Activated naive CD8-positive, alpha-beta T cell treated with anti-CD3 and anti-CD28 coated beads, Interleukin-2, amount 10 ng/mL, durations not matched to agents 7 days and 5 days (primary cell): ENCODE measurements around the gene GBP7. TPM values are rescaled to one million over a fixed set of nuclear protein-coding genes. Genes with fewer than 3 reads are reported as not detected.

Experiments
- ATAC-seq: fragments of 150-1000 bp; cut with Tn5 transposase; one replicate; pipeline ENCODE4 v1.10.0; 2021; ENCODE audit warnings: low read depth, moderate library complexity
- POLR2A ChIA-PET: fragments of 350-600 bp; sonication (Branson Sonifier 250); formaldehyde crosslinking; loops from one replicate; lab custom pipeline; 2021; ENCODE audit warnings: antibody characterized with exemption; lab: Charles Lee
- DNase-seq: peaks from one replicate; pipeline ENCODE4 v3.0.0; 2021
- H3K27ac Mint-ChIP-seq: one replicate; pipeline ENCODE4 v1.8.0; 2022; ENCODE audit warnings: mild to moderate bottlenecking, mixed read lengths
- H3K27me3 Mint-ChIP-seq: one replicate; pipeline ENCODE4 v1.8.0; 2022; ENCODE audit warnings: mild to moderate bottlenecking, moderate library complexity, mixed read lengths
- H3K36me3 Mint-ChIP-seq: one replicate; pipeline ENCODE4 v1.8.0; 2021; ENCODE audit warnings: mild to moderate bottlenecking, mixed read lengths
- H3K4me1 Mint-ChIP-seq: one replicate; pipeline ENCODE4 v1.8.0; 2021; ENCODE audit warnings: mixed read lengths
- H3K4me3 Mint-ChIP-seq: one replicate; pipeline ENCODE4 v1.8.0; 2022; ENCODE audit warnings: mild to moderate bottlenecking, moderate library complexity, mixed read lengths
- H3K9me3 Mint-ChIP-seq: one replicate; pipeline ENCODE4 v1.8.0; 2021; ENCODE audit warnings: mixed read lengths
- total RNA-seq, 2 experiments: library from RNA; stranded (reverse); gene quantifications; one replicate each; pipeline ENCODE4 v1.2.3, GENCODE V29; 2021

Gene GBP7
- total RNA-seq, 2 experiments from 2014 or later = 0.11 to 0.28 TPM

- ATAC-seq (peak; percentile 10), DNase-seq (peak; percentile 42)
- Mint-ChIP-seq H3K27ac (peak overlapping the region; percentile 94), H3K4me3 (peak overlapping the region; percentile 94), H3K9me3 (peaks cover 2% of the 10 kb centered on the region), H3K4me1 (peaks cover 50% of the 10 kb centered on the region), H3K36me3 (peaks cover 49% of the 10 kb centered on the region), H3K27me3 (no peaks in the 10 kb centered on the region)
- POLR2A ChIA-PET = interaction anchor here (0.9 to 4.5 kb wide), 7 partner anchors 60 to 176 kb away, joined by 4 to 78 read pairs (median 7); partner anchors contain the start of genes GBP2, GBP3 and GBP5
These were observed 22.3 kb upstream of the GBP7 start for GRCh38 chr1:89198081-89198480.

GRCh38 chr1:89195476-89195875 lies 19.7 kb upstream of the GBP7 start:
- POLR2A ChIA-PET = interaction anchor here (1.0 kb wide), 1 partner anchor 77 kb away, joined by 3 read pairs; the partner anchor contains the start of gene GBP5
- DNase-seq = no peak
- Mint-ChIP-seq H3K4me1 (peaks cover 46% of the 10 kb centered on the region), H3K27me3 (no peaks in the 10 kb centered on the region), H3K36me3 (peaks cover 44% of the 10 kb centered on the region), H3K4me3 (peak overlapping the region; percentile 61), H3K9me3 (no peaks in the 10 kb centered on the region), H3K27ac (peak overlapping the region; percentile 35)
- ATAC-seq = no peak

GRCh38 chr1:89191314-89191713 lies 15.5 kb upstream of the GBP7 start:
- POLR2A ChIA-PET = no interaction called here
- Mint-ChIP-seq H3K4me1 (peaks cover 39% of the 10 kb centered on the region), H3K27me3 (no peaks in the 10 kb centered on the region), H3K27ac (no peak overlapping the region), H3K36me3 (peaks cover 72% of the 10 kb centered on the region), H3K4me3 (no peak overlapping the region), H3K9me3 (no peaks in the 10 kb centered on the region)
- DNase-seq (no peak), ATAC-seq (no peak)

GRCh38 chr1:89190017-89190416 lies 14.2 kb upstream of the GBP7 start:
- Mint-ChIP-seq H3K27me3 (no peaks in the 10 kb centered on the region), H3K27ac (no peak overlapping the region), H3K4me1 (peaks cover 31% of the 10 kb centered on the region), H3K4me3 (no peak overlapping the region), H3K9me3 (no peaks in the 10 kb centered on the region), H3K36me3 (peaks cover 80% of the 10 kb centered on the region)
- DNase-seq (no peak), ATAC-seq (no peak)
- POLR2A ChIA-PET = no interaction called here

- Mint-ChIP-seq H3K27me3 (no peaks in the 10 kb centered on the region), H3K9me3 (peaks cover 3% of the 10 kb centered on the region), H3K27ac (no peak overlapping the region), H3K4me1 (peaks cover 5% of the 10 kb centered on the region), H3K36me3 (peaks cover 36% of the 10 kb centered on the region), H3K4me3 (no peak overlapping the region)
- ATAC-seq = no peak
- POLR2A ChIA-PET = no interaction called here
- DNase-seq = no peak
These were observed 3.5 kb upstream of the GBP7 start for GRCh38 chr1:89179343-89179742.

GRCh38 chr1:89176971-89177370 lies 1.2 kb upstream of the GBP7 start:
- ATAC-seq (no peak), DNase-seq (no peak)
- Mint-ChIP-seq H3K9me3 (peaks cover 5% of the 10 kb centered on the region), H3K27me3 (no peaks in the 10 kb centered on the region), H3K4me3 (no peak overlapping the region), H3K4me1 (peaks cover 5% of the 10 kb centered on the region), H3K36me3 (peaks cover 21% of the 10 kb centered on the region), H3K27ac (no peak overlapping the region)
- POLR2A ChIA-PET = no interaction called here

GRCh38 chr1:89174491-89174890 lies 1.3 kb downstream of the GBP7 start:
- DNase-seq (no peak), ATAC-seq (no peak)
- no peaks in the 10 kb centered on the region for H3K27me3 Mint-ChIP-seq
- H3K27ac Mint-ChIP-seq = no peak overlapping the region
- no peak overlapping the region for H3K4me3 Mint-ChIP-seq
- peaks cover 10% of the 10 kb centered on the region for H3K36me3 Mint-ChIP-seq
- POLR2A ChIA-PET = no interaction called here
- peaks cover 7% of the 10 kb centered on the region for H3K9me3 Mint-ChIP-seq
- peaks cover 9% of the 10 kb centered on the region for H3K4me1 Mint-ChIP-seq

GRCh38 chr1:89172468-89173143 lies 3.2 kb downstream of the GBP7 start:
- Mint-ChIP-seq H3K4me3 (no peak overlapping the region), H3K27ac (no peak overlapping the region), H3K9me3 (peaks cover 9% of the 10 kb centered on the region), H3K4me1 (peaks cover 9% of the 10 kb centered on the region), H3K27me3 (no peaks in the 10 kb centered on the region), H3K36me3 (peaks cover 10% of the 10 kb centered on the region)
- ATAC-seq = no peak
- POLR2A ChIA-PET = no interaction called here
- DNase-seq = no peak

- Mint-ChIP-seq H3K27me3 (no peaks in the 10 kb centered on the region), H3K27ac (peak overlapping the region; percentile 27), H3K36me3 (peaks cover 10% of the 10 kb centered on the region), H3K9me3 (peaks cover 9% of the 10 kb centered on the region), H3K4me3 (no peak overlapping the region), H3K4me1 (peaks cover 3% of the 10 kb centered on the region)
- POLR2A ChIA-PET = no interaction called here
- DNase-seq (no peak), ATAC-seq (no peak)
These were observed 4.8 kb downstream of the GBP7 start for GRCh38 chr1:89171067-89171438.

GRCh38 chr1:89170170-89171066 lies 5.4 kb downstream of the GBP7 start:
- H3K9me3 Mint-ChIP-seq = peaks cover 9% of the 10 kb centered on the region
- peaks cover 3% of the 10 kb centered on the region for H3K4me1 Mint-ChIP-seq
- H3K27ac Mint-ChIP-seq = peak overlapping the region; percentile 27
- no peak for DNase-seq
- H3K36me3 Mint-ChIP-seq = peaks cover 10% of the 10 kb centered on the region
- POLR2A ChIA-PET = no interaction called here
- H3K4me3 Mint-ChIP-seq = no peak overlapping the region
- no peak for ATAC-seq
- no peaks in the 10 kb centered on the region for H3K27me3 Mint-ChIP-seq

- ATAC-seq (no peak), DNase-seq (no peak)
- peaks cover 3% of the 10 kb centered on the region for H3K4me1 Mint-ChIP-seq
- no peak overlapping the region for H3K4me3 Mint-ChIP-seq
- POLR2A ChIA-PET = interaction anchor here (0.6 kb wide), 1 partner anchor 412 kb away, joined by 4 read pairs; no protein-coding TSS in a partner anchor
- H3K9me3 Mint-ChIP-seq = peaks cover 11% of the 10 kb centered on the region
- no peak overlapping the region for H3K27ac Mint-ChIP-seq
- H3K36me3 Mint-ChIP-seq = peaks cover 10% of the 10 kb centered on the region
- no peaks in the 10 kb centered on the region for H3K27me3 Mint-ChIP-seq
These were observed 6.6 kb downstream of the GBP7 start for GRCh38 chr1:89169166-89169565.

GRCh38 chr1:89167590-89168230 lies 8.1 kb downstream of the GBP7 start:
- Mint-ChIP-seq H3K9me3 (peaks cover 9% of the 10 kb centered on the region), H3K27ac (no peak overlapping the region), H3K4me3 (no peak overlapping the region), H3K4me1 (peaks cover 3% of the 10 kb centered on the region), H3K36me3 (peaks cover 6% of the 10 kb centered on the region), H3K27me3 (no peaks in the 10 kb centered on the region)
- DNase-seq (no peak), ATAC-seq (no peak)
- POLR2A ChIA-PET = no interaction called here

GRCh38 chr1:89166705-89167104 lies 9.1 kb downstream of the GBP7 start:
- no peak for DNase-seq
- Mint-ChIP-seq H3K27me3 (no peaks in the 10 kb centered on the region), H3K9me3 (peaks cover 6% of the 10 kb centered on the region), H3K36me3 (peaks cover 6% of the 10 kb centered on the region), H3K4me3 (no peak overlapping the region), H3K4me1 (peaks cover 3% of the 10 kb centered on the region), H3K27ac (no peak overlapping the region)
- POLR2A ChIA-PET = no interaction called here
- no peak for ATAC-seq
